GM18507 (cell line): ENCODE measurements around the gene L3MBTL2.
A peak's percentile ranks its signal among the peaks of the same experiment; 100 is the strongest.

Experiments
- DNase-seq: peaks from one replicate; pipeline ENCODE4 v3.0.0; 2011; ENCODE audit warnings: low read depth; ENCODE audit not compliant: insufficient read length; ENCODE audit errors: extremely low spot score
- FAIRE-seq: peaks from 2 replicates; lab custom pipeline; 2011; peaks lifted over from hg19 to GRCh38; lab: Jason Lieb, UNC

L3MBTL2 gene

DNA sequence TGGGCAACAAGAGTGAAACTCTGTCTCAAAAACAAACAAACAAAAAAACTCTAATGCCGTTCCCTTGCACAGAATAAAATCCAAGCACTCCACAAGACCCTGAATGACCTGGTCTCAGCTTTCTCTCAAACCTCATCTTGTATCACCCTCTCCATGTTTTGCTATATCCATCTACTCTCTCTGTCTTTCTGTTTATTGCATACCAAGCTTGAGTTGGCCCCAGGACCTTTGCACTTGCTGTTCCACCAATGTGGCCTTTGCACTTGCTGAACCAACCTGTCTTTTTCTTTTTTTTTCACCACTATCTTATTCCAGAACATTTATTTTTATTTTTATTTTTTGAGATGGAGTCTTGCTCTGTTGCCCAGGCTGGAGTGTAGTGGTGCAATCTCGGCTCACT lies 2.0 kb upstream of the L3MBTL2 start:
- no peak for DNase-seq

DNA sequence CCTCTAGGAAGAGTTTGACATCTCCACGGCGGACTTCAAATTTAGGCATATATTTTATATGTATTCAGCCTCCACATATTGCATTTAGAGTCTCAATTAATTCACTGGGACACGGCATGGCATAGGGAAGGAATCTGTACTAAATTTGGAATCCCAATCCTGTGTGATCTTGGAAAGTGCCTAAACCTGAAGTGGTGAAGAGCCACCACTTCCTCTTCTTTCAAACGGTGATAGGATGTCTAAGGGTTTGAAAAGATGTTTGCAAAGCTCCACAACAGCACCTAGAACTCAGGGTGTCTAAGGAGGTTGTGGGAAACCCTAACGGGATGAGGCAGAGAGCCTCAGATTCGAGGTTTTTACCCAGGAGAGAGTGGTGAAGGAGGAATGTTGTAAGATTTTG lies 1.0 kb upstream of the L3MBTL2 start:
- DNase-seq (no peak), FAIRE-seq (no peak)

More for the DNA sequence above, 2.0 kb upstream of the L3MBTL2 start:
- FAIRE-seq, result no peak

GRCh38 chr22:41206719-41207118 lies 1.6 kb downstream of the L3MBTL2 start:
- DNase-seq (no peak), FAIRE-seq (peak; percentile 41)

- FAIRE-seq (no peak), DNase-seq (no peak)
These were observed 10.3 kb downstream of the L3MBTL2 start for GRCh38 chr22:41215409-41215808.

- no peak for FAIRE-seq
- no peak for DNase-seq
These were observed 10.8 kb downstream of the L3MBTL2 start for GRCh38 chr22:41215926-41216325.

DNA sequence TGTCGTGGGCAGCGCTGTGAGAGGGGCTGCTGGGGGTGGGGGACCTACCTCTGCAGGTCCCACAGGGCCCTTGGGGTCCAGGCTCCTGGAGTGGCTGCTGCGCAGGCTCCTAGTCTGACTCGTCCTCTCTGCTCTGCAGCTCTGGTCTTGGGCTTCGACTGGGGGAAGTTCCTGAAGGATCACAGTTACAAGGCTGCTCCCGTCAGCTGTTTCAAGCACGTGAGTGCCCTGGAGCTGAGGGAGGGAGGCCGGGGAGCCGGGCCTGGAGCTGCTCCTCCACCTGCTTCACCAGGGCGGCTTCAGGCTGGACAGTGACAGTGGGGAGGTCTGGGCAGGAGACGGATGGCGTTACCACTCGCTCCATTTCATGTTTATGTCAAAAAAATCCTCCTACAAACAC lies 11.9 kb downstream of the L3MBTL2 start:
- FAIRE-seq (no peak), DNase-seq (no peak)

- FAIRE-seq (peak; percentile 87), DNase-seq (no peak)
These were observed 12.5 kb downstream of the L3MBTL2 start for GRCh38 chr22:41217553-41218157.

GRCh38 chr22:41222846-41223507 lies 17.9 kb downstream of the L3MBTL2 start:
- no peak for DNase-seq
- FAIRE-seq, result no peak

- FAIRE-seq (no peak), DNase-seq (no peak)
These were observed 18.4 kb downstream of the L3MBTL2 start for GRCh38 chr22:41223535-41223934.

GRCh38 chr22:41226723-41227655 lies 21.9 kb downstream of the L3MBTL2 start:
- no peak for DNase-seq
- no peak for FAIRE-seq

GRCh38 chr22:41229215-41229614 lies 24.1 kb downstream of the L3MBTL2 start:
- DNase-seq (no peak), FAIRE-seq (no peak)

DNA sequence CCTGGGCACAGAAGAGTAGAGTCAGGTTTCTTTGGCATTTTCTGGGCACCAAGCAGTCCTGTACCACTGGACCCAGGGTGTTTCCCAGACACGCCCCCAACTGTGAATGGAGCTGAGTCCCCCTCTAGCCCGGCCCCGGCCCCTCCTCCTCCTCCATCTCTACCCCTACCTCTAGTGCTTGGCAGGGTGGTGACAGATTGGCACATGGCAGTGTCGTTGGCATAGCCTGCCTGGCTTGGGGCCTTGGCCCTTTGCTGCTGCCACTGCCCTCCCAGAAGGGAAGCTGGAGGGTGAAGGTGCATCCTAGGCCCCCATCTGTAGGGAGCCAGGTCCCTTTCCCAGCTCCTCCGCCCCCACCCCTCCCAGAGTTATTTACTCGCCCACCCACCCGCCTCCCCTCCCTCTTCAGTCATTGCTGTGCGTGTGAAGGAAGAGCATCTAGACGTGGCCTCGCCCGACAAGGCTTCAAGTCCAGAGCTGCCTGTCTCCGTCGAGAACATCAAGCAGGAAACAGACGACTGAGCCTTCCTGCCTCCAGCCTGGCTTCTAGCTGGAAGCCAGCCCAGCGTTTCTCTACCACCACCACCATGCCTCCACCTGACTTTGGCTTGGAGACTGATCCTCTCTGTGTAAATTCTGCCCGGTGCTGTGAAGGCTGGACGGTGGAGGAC lies 24.8 kb downstream of the L3MBTL2 start:
- DNase-seq (no peak), FAIRE-seq (no peak)

DNA sequence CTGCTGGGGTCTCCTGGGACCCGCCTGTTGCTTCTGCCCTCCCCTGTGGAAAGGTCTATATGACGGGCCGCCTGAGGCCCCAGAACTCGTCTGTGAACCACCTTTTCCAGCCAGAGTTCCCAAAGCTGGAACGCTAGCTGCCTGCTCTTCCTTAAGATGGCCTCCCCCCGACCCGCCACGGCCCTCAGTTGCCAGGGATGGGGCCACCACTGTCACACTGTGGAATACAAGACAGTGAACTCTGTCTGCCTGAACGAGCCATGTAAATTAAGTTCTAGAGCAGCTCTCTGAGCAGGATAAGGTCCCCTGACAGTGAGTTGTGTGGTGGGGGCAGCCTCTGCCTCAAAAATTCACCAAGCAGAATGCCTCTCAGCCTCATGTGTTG lies 25.3 kb downstream of the L3MBTL2 start:
- DNase-seq (no peak), FAIRE-seq (no peak)

GRCh38 chr22:41231369-41231768 lies 26.3 kb downstream of the L3MBTL2 start:
- DNase-seq, result no peak
- FAIRE-seq, result no peak

- no peak for FAIRE-seq
- DNase-seq, result no peak
These were observed 29.9 kb downstream of the L3MBTL2 start for GRCh38 chr22:41234815-41235695.

DNA sequence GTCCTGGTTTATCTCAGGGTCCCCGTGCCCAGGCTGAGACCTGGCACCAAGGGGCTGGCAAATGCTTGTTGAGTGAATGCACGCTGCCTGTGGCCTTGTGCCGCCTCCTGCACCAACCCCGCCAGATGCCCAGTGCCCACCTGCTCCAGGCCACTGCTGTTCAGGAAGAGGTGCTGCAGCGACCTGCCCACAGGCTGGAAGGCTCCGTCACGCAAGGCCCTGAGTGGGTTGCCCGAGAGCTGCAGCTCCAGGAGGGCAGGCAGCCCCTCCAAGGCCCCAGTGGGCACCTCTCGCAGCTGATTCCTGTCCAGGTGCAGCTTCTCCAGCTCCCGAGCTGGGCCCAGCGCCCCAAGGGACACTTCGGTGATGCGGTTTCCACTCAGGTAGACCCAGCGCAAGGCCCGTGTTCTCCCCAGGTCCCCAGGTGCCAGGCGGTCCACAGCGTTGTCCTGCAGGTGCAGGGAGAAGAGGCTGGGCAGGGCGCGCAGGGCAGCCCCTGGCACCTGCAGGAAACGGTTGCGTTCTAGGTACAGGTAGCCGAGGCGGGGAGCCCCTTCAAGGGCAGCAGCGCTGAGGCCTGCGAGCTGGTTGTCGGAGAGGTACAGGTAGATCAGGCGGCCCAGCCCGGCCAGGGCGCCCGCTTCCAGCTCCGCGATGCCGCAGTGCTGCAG lies 32.1 kb downstream of the L3MBTL2 start:
- DNase-seq, result no peak
- no peak for FAIRE-seq

- DNase-seq (peak; percentile 78), FAIRE-seq (peak; percentile 73)
These were observed 32.8 kb downstream of the L3MBTL2 start for GRCh38 chr22:41237707-41238569.
